Fibroblast of lung (primary cell): ENCODE measurements around the gene VAMP4. TPM values are rescaled to one million over a fixed set of nuclear protein-coding genes. Genes with fewer than 3 reads are reported as not detected.
A peak's percentile ranks its signal among the peaks of the same experiment; 100 is the strongest.

Source experiments
- DNase-seq, 2 donors: peaks; one replicate each; pipeline versions ENCODE4 v3.0.0 to v3.0.0-alpha.2; 2010; ENCODE audit warnings: low read depth in 2 of 2
- H2AFZ ChIP-seq: 2 replicates; pipeline ENCODE4 v1.5.1; 2012; ENCODE audit warnings: low read length, control low read depth, inconsistent platforms
- H3K27ac ChIP-seq: 2 replicates; pipeline ENCODE4 v1.5.1; 2011; ENCODE audit warnings: low read length, control low read depth; ENCODE audit not compliant: insufficient read depth
- H3K27me3 ChIP-seq: 2 replicates; pipeline ENCODE4 v1.5.1; 2011; ENCODE audit warnings: mild to moderate bottlenecking, low read length; ENCODE audit not compliant: control insufficient read depth, insufficient read depth
- H3K36me3 ChIP-seq: 2 replicates; pipeline ENCODE4 v1.5.1; 2011; ENCODE audit warnings: low read length; ENCODE audit not compliant: control insufficient read depth, insufficient read depth
- H3K4me1 ChIP-seq: 2 replicates; pipeline ENCODE4 v1.5.1; 2011; ENCODE audit warnings: low read length; ENCODE audit not compliant: control insufficient read depth, insufficient read depth; ENCODE audit errors: extremely low read depth
- H3K4me2 ChIP-seq: 2 replicates; pipeline ENCODE4 v1.5.1; 2011; ENCODE audit warnings: low read length, control low read depth; ENCODE audit not compliant: insufficient read depth; ENCODE audit errors: extremely low read depth
- H3K4me3 ChIP-seq, 4 experiments: fragments of 200-600 bp in 1 of 4; sonication (generic) in 1 of 4; replicated peaks in 1 of 4; 2 replicates each; pipeline ENCODE4 v1.5.1; 2011 to 2016; ENCODE audit warnings: low read length in 4 of 4, low read depth in 3 of 4, mild to moderate bottlenecking in 3 of 4, control low read depth in 2 of 4, inconsistent platforms in 1 of 4, mixed read lengths in 1 of 4; ENCODE audit not compliant: insufficient read depth in 1 of 4; ENCODE audit errors: control extremely low read depth in 1 of 4
- H3K79me2 ChIP-seq: 2 replicates; pipeline ENCODE4 v1.5.1; 2012; ENCODE audit warnings: mild to moderate bottlenecking, low read length, inconsistent platforms; ENCODE audit not compliant: control insufficient read depth, insufficient read depth
- H3K9ac ChIP-seq: 2 replicates; pipeline ENCODE4 v1.5.1; 2011; ENCODE audit warnings: mild to moderate bottlenecking, low read length, control low read depth; ENCODE audit not compliant: insufficient read depth
- H3K9me3 ChIP-seq: 2 replicates; pipeline ENCODE4 v1.5.1; 2012; ENCODE audit warnings: low read depth, low read length; ENCODE audit not compliant: control insufficient read depth, insufficient read depth
- H4K20me1 ChIP-seq: 2 replicates; pipeline ENCODE4 v1.5.1; 2011; ENCODE audit warnings: low read length; ENCODE audit not compliant: control insufficient read depth, insufficient read depth; ENCODE audit errors: extremely low read depth
- CTCF ChIP-seq, 2 donors: IDR thresholded peaks in 1 of 2; conservative IDR thresholded peaks in 1 of 2; 1 replicate in 1 of 2; 2 replicates in 1 of 2; pipeline ENCODE4 v1.5.1; 2011 to 2012; ENCODE audit warnings: low read length in 2 of 2, control low read depth in 1 of 2, inconsistent platforms in 1 of 2, low read depth in 1 of 2, mild to moderate bottlenecking in 1 of 2
- EZH2 ChIP-seq: IDR thresholded peaks from 2 replicates; pipeline ENCODE4 v1.5.1; 2012; ENCODE audit warnings: low read length, control low read depth, mild to moderate bottlenecking; ENCODE audit errors: missing control alignments
- polyA plus RNA-seq, 2 donors: library from polyadenylated mRNA; depleted of rRNA in 1 of 2; stranded (reverse) in 1 of 2; unstranded in 1 of 2; fragments of >200 nt; gene quantifications; 2 replicates each; pipeline ENCODE4 v1.2.1, GENCODE V29; 2011 to 2012; ENCODE audit warnings: missing spikeins in 1 of 2
- total RNA-seq: library from RNA; depleted of rRNA; stranded (reverse); fragments of >200 nt; gene quantifications from 2 replicates; pipeline ENCODE4 v1.2.1, GENCODE V29; 2014

VAMP4 gene
- total and polyA plus RNA-seq, 2 donors (not counting 1 experiment from before 2014, with no cell fraction given): 29.0 to 32.9 TPM

- Histone ChIP-seq H3K27me3 (no peaks in the 10 kb centered on the region), H3K36me3 (peaks cover 34% of the 10 kb centered on the region), H3K9ac (no peak overlapping the region), H3K9me3 (no peaks in the 10 kb centered on the region), H3K79me2 (peaks cover 24% of the 10 kb centered on the region), H3K4me2 (no peak overlapping the region), H3K27ac (no peak overlapping the region), H2AFZ (no peak overlapping the region), H4K20me1 (no peaks in the 10 kb centered on the region), H3K4me1 (peaks cover 7% of the 10 kb centered on the region), H3K4me3 (no peak overlapping the region)
- no peak for DNase-seq
- TF ChIP-seq CTCF (conservative IDR thresholded peaks at IDR 0.05 in 1 of 2, IDR thresholded peaks at IDR 0.05 in 1 of 2; ENCODE audit: low read depth in 1 of 2, low read length in 2 of 2): no peak
- no peak for TF ChIP-seq EZH2
These were observed 46.0 kb upstream of the VAMP4 start for GRCh38 chr1:171787686-171788480.

GRCh38 chr1:171786534-171786933 is 44.7 kb upstream of the VAMP4 start:
- no peak overlapping the region for H2AFZ ChIP-seq
- H3K4me2 ChIP-seq: no peak overlapping the region
- no peaks in the 10 kb centered on the region for H3K9me3 ChIP-seq
- H3K36me3 ChIP-seq: peaks cover 32% of the 10 kb centered on the region
- peaks cover 10% of the 10 kb centered on the region for H3K4me1 ChIP-seq
- no peak overlapping the region for H3K9ac ChIP-seq
- no peaks in the 10 kb centered on the region for H4K20me1 ChIP-seq
- no peak overlapping the region for H3K27ac ChIP-seq
- H3K79me2 ChIP-seq: peaks cover 37% of the 10 kb centered on the region
- H3K4me3 ChIP-seq: no peak overlapping the region
- DNase-seq: no peak
- TF ChIP-seq EZH2 (no peak), CTCF (conservative IDR thresholded peaks at IDR 0.05 in 1 of 2, IDR thresholded peaks at IDR 0.05 in 1 of 2; ENCODE audit: low read depth in 1 of 2, low read length in 2 of 2) (no peak)
- H3K27me3 ChIP-seq: no peaks in the 10 kb centered on the region

- no peak for DNase-seq
- Histone ChIP-seq H3K4me2 (no peak overlapping the region), H3K9me3 (no peaks in the 10 kb centered on the region), H3K9ac (no peak overlapping the region), H3K27me3 (no peaks in the 10 kb centered on the region), H4K20me1 (no peaks in the 10 kb centered on the region), H3K4me1 (peaks cover 10% of the 10 kb centered on the region), H3K36me3 (peaks cover 28% of the 10 kb centered on the region), H3K79me2 (peaks cover 37% of the 10 kb centered on the region), H3K27ac (no peak overlapping the region), H2AFZ (no peak overlapping the region), H3K4me3 (peak overlapping the region in 1 of 4 experiments; percentile 6)
- TF ChIP-seq EZH2 (no peak), CTCF (conservative IDR thresholded peaks at IDR 0.05 in 1 of 2, IDR thresholded peaks at IDR 0.05 in 1 of 2; ENCODE audit: low read depth in 1 of 2, low read length in 2 of 2) (no peak)
These were observed 43.9 kb upstream of the VAMP4 start for GRCh38 chr1:171785766-171786165.
